ENCODE data around the gene LOXHD1.

Gene LOXHD1

GRCh38 chr18:46502444-46502843 lies 154.6 kb downstream of the LOXHD1 start:
- TF ChIP-seq EZH2 (IDR thresholded peaks at IDR 0.05; ENCODE audit: borderline replicate concordance, low read length): no peak
- no peak for TF ChIP-seq CTCF (IDR thresholded peaks at IDR 0.05; ENCODE audit: low read length)
- no peaks in the 10 kb centered on the region for H3F3A ChIP-seq (ENCODE audit: insufficient read depth, low read length)
- H3K4me3 ChIP-seq (ENCODE audit: low read depth, low read length, poor library complexity, severe bottlenecking): no peak overlapping the region
- no peaks in the 10 kb centered on the region for H3K9me2 ChIP-seq (ENCODE audit: low read depth, low read length)
- H3K9ac ChIP-seq (ENCODE audit: low read length): no peak overlapping the region
- no peak overlapping the region for H2AFZ ChIP-seq (ENCODE audit: low read length)
- H3K27ac ChIP-seq (ENCODE audit: low read depth, low read length, poor library complexity, severe bottlenecking): no peak overlapping the region
- no peaks in the 10 kb centered on the region for H3K4me1 ChIP-seq (ENCODE audit: insufficient read depth, low read length, severe bottlenecking)
- H3K27me3 ChIP-seq (ENCODE audit: insufficient read depth, low read length): peaks cover 5% of the 10 kb centered on the region; the same call in 1 of the 2 replicates
- H3K79me2 ChIP-seq (ENCODE audit: insufficient read depth, low read length): no peaks in the 10 kb centered on the region
- no peaks in the 10 kb centered on the region for H3K36me3 ChIP-seq (ENCODE audit: insufficient read depth, low read length)
- no peaks in the 10 kb centered on the region for H4K20me1 ChIP-seq (ENCODE audit: insufficient read depth, low read length)
- H3K9me3 ChIP-seq (ENCODE audit: low read length): no peaks in the 10 kb centered on the region
- no peak overlapping the region for H3K4me2 ChIP-seq (ENCODE audit: low read length)

- Histone ChIP-seq H2AFZ (ENCODE audit: low read length) (no peak overlapping the region), H3K9me3 (ENCODE audit: low read length) (no peaks in the 10 kb centered on the region), H4K20me1 (ENCODE audit: insufficient read depth, low read length) (no peaks in the 10 kb centered on the region), H3K9me2 (ENCODE audit: low read depth, low read length) (no peaks in the 10 kb centered on the region), H3K27me3 (ENCODE audit: insufficient read depth, low read length) (no peaks in the 10 kb centered on the region), H3K79me2 (ENCODE audit: insufficient read depth, low read length) (no peaks in the 10 kb centered on the region), H3K9ac (ENCODE audit: low read length) (no peak overlapping the region), H3K36me3 (ENCODE audit: insufficient read depth, low read length) (no peaks in the 10 kb centered on the region), H3K4me2 (ENCODE audit: low read length) (no peak overlapping the region), H3K4me1 (ENCODE audit: insufficient read depth, low read length, severe bottlenecking) (no peaks in the 10 kb centered on the region), H3F3A (ENCODE audit: insufficient read depth, low read length) (no peaks in the 10 kb centered on the region), H3K27ac (ENCODE audit: low read depth, low read length, poor library complexity, severe bottlenecking) (no peak overlapping the region), H3K4me3 (ENCODE audit: low read depth, low read length, poor library complexity, severe bottlenecking) (no peak overlapping the region)
- TF ChIP-seq EZH2 (IDR thresholded peaks at IDR 0.05; ENCODE audit: borderline replicate concordance, low read length): no peak
Observed at GRCh38 chr18:46497129-46497528, 159.9 kb downstream of the LOXHD1 start.

GRCh38 chr18:46488471-46489213 lies 168.4 kb downstream of the LOXHD1 start:
- Histone ChIP-seq H3F3A (ENCODE audit: insufficient read depth, low read length) (no peaks in the 10 kb centered on the region), H3K9ac (ENCODE audit: low read length) (no peak overlapping the region), H3K79me2 (ENCODE audit: insufficient read depth, low read length) (no peaks in the 10 kb centered on the region), H3K27ac (ENCODE audit: low read depth, low read length, poor library complexity, severe bottlenecking) (no peak overlapping the region), H3K9me2 (ENCODE audit: low read depth, low read length) (no peaks in the 10 kb centered on the region), H3K4me3 (ENCODE audit: low read depth, low read length, poor library complexity, severe bottlenecking) (no peak overlapping the region), H4K20me1 (ENCODE audit: insufficient read depth, low read length) (no peaks in the 10 kb centered on the region), H3K36me3 (ENCODE audit: insufficient read depth, low read length) (no peaks in the 10 kb centered on the region), H3K27me3 (ENCODE audit: insufficient read depth, low read length) (no peaks in the 10 kb centered on the region; the same call in 1 of the 2 replicates), H2AFZ (ENCODE audit: low read length) (no peak overlapping the region), H3K4me2 (ENCODE audit: low read length) (no peak overlapping the region), H3K9me3 (ENCODE audit: low read length) (no peaks in the 10 kb centered on the region), H3K4me1 (ENCODE audit: insufficient read depth, low read length, severe bottlenecking) (no peaks in the 10 kb centered on the region)
- TF ChIP-seq EZH2 (IDR thresholded peaks at IDR 0.05; ENCODE audit: borderline replicate concordance, low read length): no peak
- TF ChIP-seq CTCF (IDR thresholded peaks at IDR 0.05; ENCODE audit: low read length): no peak
